Hypothalamus (tissue), 51 donors: ENCODE results near the gene SYT5.

Source experiments
- DNase-seq, 51 donors: peaks; one replicate each; lab custom pipeline; 2025; lab: John Stamatoyannopoulos, UW

SYT5 gene

DNA sequence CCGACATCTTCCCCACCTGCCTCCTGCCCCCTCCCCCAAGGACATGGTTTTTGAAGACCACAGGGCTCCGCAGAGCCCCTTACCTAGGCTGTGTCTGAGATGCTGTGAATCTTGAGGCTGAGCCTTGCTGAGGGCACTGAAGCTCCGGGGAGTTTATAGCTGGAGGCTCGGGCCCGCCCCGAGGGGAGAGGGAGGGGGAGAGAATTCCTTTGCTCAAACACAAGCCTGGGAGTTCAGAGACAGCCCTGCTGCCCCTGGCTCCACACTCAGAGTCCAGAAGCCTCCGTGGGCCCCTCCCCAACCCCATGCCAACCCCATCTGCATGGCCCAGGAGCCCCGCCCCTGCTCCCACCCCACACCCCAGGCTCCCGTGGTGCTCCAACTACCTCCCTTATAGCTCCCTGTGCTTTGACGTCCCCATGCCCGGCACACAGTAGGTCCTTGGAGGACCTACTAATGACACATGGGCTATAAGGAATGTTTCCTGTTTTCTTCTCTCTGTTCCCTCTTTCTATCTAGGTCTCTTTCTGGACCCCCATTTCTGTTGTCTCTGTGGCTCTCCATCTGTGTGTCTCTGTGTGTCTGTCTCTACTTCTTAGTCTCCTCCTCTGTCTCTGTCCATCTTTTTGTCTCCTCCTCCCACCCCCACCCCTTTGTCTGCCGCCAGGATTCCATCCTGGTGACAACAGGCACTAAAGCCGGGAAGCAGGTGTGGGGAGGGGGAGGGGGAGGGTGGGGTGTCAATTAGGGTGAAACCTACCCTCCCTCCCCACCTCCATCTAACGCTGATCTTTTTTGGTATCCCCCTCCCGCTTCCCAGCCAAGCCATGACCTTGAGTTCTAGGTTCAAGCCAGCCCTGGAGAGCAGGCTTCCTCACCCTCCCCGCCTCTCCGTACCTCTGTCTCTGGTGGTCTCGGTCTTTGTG lies 30.7 kb downstream of the SYT5 start, which contains the start of gene TNNT1:
Gene TNNT1 (minus strand): TSS at position 129 of the 926 bp plus-strand sequence. CDS start 2,049 bp downstream, outside the sequence.
- DNase-seq, result no peak

DNA sequence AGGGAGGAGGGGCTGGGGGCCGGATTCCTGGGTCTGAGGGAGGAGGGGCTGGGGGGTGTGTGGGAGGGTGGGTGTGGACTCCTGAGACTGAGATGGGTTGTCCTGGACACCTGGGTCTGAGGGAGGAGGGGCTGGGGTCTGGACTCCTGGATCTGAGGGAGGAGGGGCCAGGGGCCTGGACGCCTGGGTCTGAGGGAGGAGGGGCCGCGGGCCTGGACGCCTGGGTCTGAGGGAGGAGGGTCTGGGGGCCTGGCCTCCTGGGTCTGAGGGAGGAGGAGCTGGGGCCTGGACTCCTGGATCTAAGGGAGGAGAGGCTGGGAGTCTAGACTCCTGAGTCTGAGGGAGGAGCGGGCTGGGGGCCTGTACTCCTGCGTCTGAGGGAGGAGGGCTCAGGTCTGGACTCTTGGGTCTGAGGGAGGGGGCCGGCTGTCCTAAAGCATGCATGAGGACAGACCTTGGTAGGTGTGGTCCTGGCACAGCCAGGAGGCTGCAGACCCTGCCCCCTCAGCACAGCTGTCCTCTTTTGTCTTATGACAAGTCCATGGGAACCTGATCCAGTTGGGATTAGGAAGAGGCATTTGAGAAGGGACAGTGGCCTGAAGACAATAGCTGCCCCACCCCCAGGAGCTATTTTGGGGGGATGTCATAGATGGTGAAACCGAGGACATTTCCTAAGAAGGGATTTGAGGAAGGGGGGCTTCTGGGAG lies 32.4 kb downstream of the SYT5 start:
- no peak for DNase-seq

DNA sequence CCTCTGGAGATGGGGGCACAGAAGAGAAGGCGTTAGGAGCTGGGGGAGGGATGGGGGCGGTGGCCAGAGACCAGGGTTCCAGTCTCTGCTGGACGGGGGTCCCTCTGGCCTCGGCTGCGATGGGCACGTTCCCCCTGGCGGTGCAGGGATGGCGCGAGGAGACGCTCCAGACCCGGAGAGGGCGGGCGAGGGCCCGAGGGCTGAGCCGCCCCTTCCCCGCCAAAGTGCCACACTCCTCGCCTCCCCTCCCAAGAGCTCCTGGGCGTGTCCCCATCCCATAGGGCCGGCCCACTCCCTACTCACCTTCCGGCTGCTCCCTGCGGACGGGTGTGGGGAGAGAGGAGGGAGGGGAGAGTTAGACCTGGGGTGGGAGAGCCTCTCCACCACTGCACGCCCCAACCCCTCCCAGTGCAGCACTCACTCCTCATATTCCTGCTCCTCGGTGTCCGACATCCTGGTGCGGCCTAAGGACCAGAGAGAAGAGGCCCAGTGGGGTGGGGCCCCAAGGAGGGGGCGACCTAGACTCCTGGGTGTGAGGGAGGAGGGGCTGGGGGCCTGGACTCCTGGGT lies 33.3 kb downstream of the SYT5 start:
- DNase-seq, result no peak

DNA sequence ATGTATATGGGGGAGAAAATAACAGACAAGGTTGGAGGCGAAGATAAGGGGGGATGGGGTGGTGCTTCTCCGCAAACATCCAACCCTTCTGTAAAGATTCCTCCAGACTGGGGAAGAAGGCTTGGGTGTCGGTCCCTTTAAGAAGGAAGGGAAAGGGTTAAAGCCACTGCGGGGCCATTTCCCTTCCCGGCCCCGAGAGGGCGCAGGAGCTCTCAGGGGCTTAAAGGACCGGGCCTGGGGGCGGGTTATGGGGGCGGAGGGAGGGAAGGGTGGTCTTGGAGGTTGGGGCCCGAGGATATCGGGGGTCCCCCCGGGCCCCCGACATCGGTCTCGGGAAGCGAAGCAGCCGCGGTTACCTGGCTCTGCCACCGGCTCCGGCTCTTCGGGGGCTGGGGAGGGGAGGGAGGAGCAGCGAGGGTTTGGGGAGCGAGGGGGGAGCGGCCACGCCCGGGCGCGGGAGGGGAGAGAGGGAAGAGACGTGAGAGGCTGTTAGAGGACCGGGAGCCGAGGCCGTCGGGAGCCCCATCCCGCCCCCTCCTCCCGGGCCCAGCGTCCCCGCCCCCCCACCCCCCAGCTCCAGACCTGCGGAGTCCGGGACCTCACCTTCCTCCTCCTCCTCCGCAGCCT lies 33.9 kb downstream of the SYT5 start:
- no peak for DNase-seq

- DNase-seq, result no peak
Observed at GRCh38 chr19:55145232-55145631, 34.9 kb downstream of the SYT5 start.

GRCh38 chr19:55141696-55142095 lies 38.4 kb downstream of the SYT5 start:
- no peak for DNase-seq

GRCh38 chr19:55137915-55138314 lies 42.2 kb downstream of the SYT5 start:
- no peak for DNase-seq

DNA sequence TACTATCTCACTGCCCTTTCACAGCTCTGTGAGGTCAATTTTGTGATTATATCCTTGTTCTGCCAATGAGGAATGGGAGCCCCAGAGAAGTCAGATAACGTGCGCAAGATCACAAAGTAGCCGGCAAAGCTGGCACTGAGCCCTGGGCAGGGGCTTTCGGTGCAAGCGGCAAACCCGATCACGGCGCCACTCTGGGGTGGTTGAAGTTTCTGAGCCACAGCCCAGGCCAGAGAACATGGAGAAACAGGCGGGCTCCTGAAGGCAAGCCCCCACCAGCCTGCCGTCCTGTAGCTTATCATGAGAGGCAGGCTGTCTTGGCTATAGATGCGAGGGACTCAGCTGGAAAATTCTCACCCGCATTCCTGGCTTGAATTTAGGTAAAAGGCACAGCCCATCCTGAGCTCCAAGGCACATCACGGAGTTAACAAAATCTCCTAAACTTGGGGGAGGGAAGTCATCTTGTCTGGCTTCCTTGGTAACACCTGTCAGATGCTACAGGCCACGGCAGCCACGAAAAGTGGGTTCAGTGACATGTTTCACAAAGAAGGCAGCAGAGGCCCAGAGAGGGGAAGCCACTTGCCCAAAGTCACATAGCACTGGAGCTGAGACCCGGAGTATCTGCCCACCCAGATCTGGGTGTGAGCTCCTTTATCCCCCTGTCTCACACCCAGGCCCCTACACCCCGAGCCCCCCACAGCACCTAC lies 43.5 kb downstream of the SYT5 start:
- no peak for DNase-seq

- DNase-seq, result no peak
Observed at GRCh38 chr19:55134736-55135135, 45.4 kb downstream of the SYT5 start.

GRCh38 chr19:55133639-55134444 lies 46.2 kb downstream of the SYT5 start:
- no peak for DNase-seq

GRCh38 chr19:55132453-55133129 lies 47.5 kb downstream of the SYT5 start:
- no peak for DNase-seq

- DNase-seq, result no peak
Observed at GRCh38 chr19:55131421-55131820, 48.7 kb downstream of the SYT5 start.
